A549 (cell line): ENCODE data around the gene LRRC74A. TPM values are rescaled to one million over a fixed set of nuclear protein-coding genes. Genes with fewer than 3 reads are reported as not detected.

Experiments used
- ATAC-seq, 2 experiments: fragments of 200-7000 bp in 1 of 2; fragments of >200 bp in 1 of 2; cut with Nextera tagmentation in 1 of 2; cut with Tn5 transposase in 1 of 2; 3 replicates each; pipeline versions ENCODE4 v1.8.0 to v1.9.1; 2018 to 2020; ENCODE audit warnings: mild to moderate bottlenecking in 1 of 2, moderate library complexity in 1 of 2
- CTCF ChIA-PET: fragments of 300-600 bp; sonication (Branson Sonifier 250); formaldehyde crosslinking; extraction: SDS; loops from one replicate; lab custom pipeline; 2021; ENCODE audit warnings: antibody characterized with exemption, inconsistent platforms; lab: Yijun Ruan, JAX
- POLR2A ChIA-PET: fragments of 350-600 bp; formaldehyde crosslinking; extraction: SDS; loops from one replicate; lab custom pipeline; 2021; ENCODE audit warnings: antibody characterized with exemption, inconsistent platforms; lab: Yijun Ruan, JAX
- DNase-seq, 2 experiments: peaks; one replicate each; pipeline versions ENCODE4 v3.0.0 to v3.0.0-alpha.2; 2011 to 2016; ENCODE audit warnings: low read depth in 1 of 2, low spot score in 1 of 2
- FAIRE-seq: peaks from 2 replicates; lab custom pipeline; 2011; peaks lifted over from hg19 to GRCh38; lab: Jason Lieb, UNC
- H3K27ac ChIP-seq, 2 experiments: fragments of >200 bp; sonication (Bioruptor Twin); formaldehyde crosslinking; 3 replicates each; pipeline ENCODE4 v1.5.1; 2016 to 2017
- H3K4me1 ChIP-seq: fragments of >200 bp; sonication (Bioruptor Twin); formaldehyde crosslinking; 3 replicates; pipeline ENCODE4 v1.6.1; 2016
- H3K4me2 ChIP-seq: fragments of >200 bp; sonication (Bioruptor Twin); formaldehyde crosslinking; 3 replicates; pipeline ENCODE4 v1.6.1; 2016
- H3K4me3 ChIP-seq: fragments of >200 bp; sonication (Bioruptor Twin); formaldehyde crosslinking; 3 replicates; pipeline ENCODE4 v1.5.1; 2016
- H3K9me3 ChIP-seq: fragments of >200 bp; sonication (Bioruptor Twin); formaldehyde crosslinking; 3 replicates; pipeline ENCODE4 v1.6.1; 2016
- BCL3 ChIP-seq: fragments of >200 bp; sonication (Bioruptor Twin); formaldehyde crosslinking; IDR thresholded peaks from 3 replicates; pipeline ENCODE4 v1.6.1; 2016
- CBX8 ChIP-seq: fragments of 200-600 bp; sonication (generic); IDR thresholded peaks from 2 replicates; pipeline ENCODE4 v1.6.1; 2016
- CHD4 ChIP-seq: fragments of 200-600 bp; sonication (generic); IDR thresholded peaks from 2 replicates; pipeline ENCODE4 v1.6.1; 2016; ENCODE audit warnings: antibody characterized with exemption, mild to moderate bottlenecking, borderline replicate concordance
- CTCF ChIP-seq: fragments of >200 bp; sonication (Bioruptor Twin); formaldehyde crosslinking; IDR thresholded peaks from 3 replicates; pipeline ENCODE4 v1.5.1; 2016
- EHF ChIP-seq: fragments of 250-450 bp; sonication (Bioruptor Pico); IDR thresholded peaks from 2 replicates; pipeline ENCODE4 v1.5.0; 2020; ENCODE audit warnings: mild to moderate bottlenecking
- EHMT2 ChIP-seq: fragments of 200-600 bp; sonication (generic); IDR thresholded peaks from 2 replicates; pipeline ENCODE4 v1.6.1; 2016; ENCODE audit warnings: antibody characterized with exemption, low read depth, mild to moderate bottlenecking, moderate library complexity
- EP300 ChIP-seq, 2 experiments: fragments of >200 bp; sonication (Bioruptor Twin); formaldehyde crosslinking; IDR thresholded peaks; 2 replicates in 1 of 2; 3 replicates in 1 of 2; pipeline ENCODE4 v1.6.1; 2016 to 2017
- FOSB ChIP-seq: fragments of 250-450 bp; sonication (Bioruptor Pico); IDR thresholded peaks from 2 replicates; pipeline ENCODE4 v1.5.0; 2020; ENCODE audit warnings: mild to moderate bottlenecking, moderate library complexity
- HES2 ChIP-seq: fragments of >200 bp; sonication (Bioruptor Twin); formaldehyde crosslinking; IDR thresholded peaks from 2 replicates; pipeline ENCODE4 v1.6.1; 2016
- HOXB13 ChIP-seq: fragments of 250-450 bp; sonication (Bioruptor Pico); IDR thresholded peaks from 2 replicates; pipeline ENCODE4 v1.5.0; 2020; ENCODE audit warnings: low read depth, mild to moderate bottlenecking, moderate library complexity
- JUN ChIP-seq, 2 experiments: fragments of >200 bp; sonication (Bioruptor Twin); formaldehyde crosslinking; IDR thresholded peaks; 2 replicates in 1 of 2; 3 replicates in 1 of 2; pipeline ENCODE4 v1.6.1; 2016 to 2017
- JUNB ChIP-seq: fragments of >200 bp; sonication (Bioruptor Twin); formaldehyde crosslinking; IDR thresholded peaks from 2 replicates; pipeline ENCODE4 v1.6.1; 2016
- RAD21 ChIP-seq, 2 experiments: fragments of >200 bp in 1 of 2; sonication (Bioruptor Twin) in 1 of 2; formaldehyde crosslinking in 1 of 2; IDR thresholded peaks in 1 of 2; conservative IDR thresholded peaks in 1 of 2; 2 replicates in 1 of 2; 3 replicates in 1 of 2; pipeline ENCODE4 v1.6.1; 2012 to 2018; ENCODE audit warnings: inconsistent platforms in 1 of 2
- REST ChIP-seq: fragments of 200-600 bp; sonication (generic); IDR thresholded peaks from 2 replicates; pipeline ENCODE4 v1.6.1; 2016; ENCODE audit warnings: antibody characterized with exemption, mild to moderate bottlenecking, moderate library complexity
- SMC3 ChIP-seq: fragments of >200 bp; sonication (Bioruptor Twin); formaldehyde crosslinking; IDR thresholded peaks from 3 replicates; pipeline ENCODE4 v1.6.1; 2018; ENCODE audit warnings: inconsistent platforms
- WGBS: methylation state at CpG from one replicate; pipeline ENCODE4 v1.1.6; 2017; ENCODE audit errors: missing lambda C conversion rate; 5-methylcytosine and 5-hydroxymethylcytosine counted together
- polyA plus RNA-seq, 4 experiments: library from polyadenylated mRNA; depleted of rRNA in 3 of 4; stranded (reverse); fragments of >200 nt; fragmentation: RNase III in 1 of 4; extraction: RNeasy Plus Mini Kit Qiagen cat#74134 plus additional on column Dnase treatment in 1 of 4; gene quantifications; 2 replicates in 3 of 4; 3 replicates in 1 of 4; pipeline ENCODE4 v1.2.3, GENCODE V29; 2011 to 2017
- TF ChIP-seq, protein P1 (sequence below): IDR thresholded peaks from 2 replicates; pipeline ENCODE4 v1.6.1; 2012

The LRRC74A gene
- polyA plus RNA-seq, 2 of the 4 experiments (the other 2 are of a cell fraction), result not detected

- Histone ChIP-seq H3K4me3 (no peak overlapping the region), H3K9me3 (no peaks in the 10 kb centered on the region), H3K4me2 (no peak overlapping the region; the same call in 2 of the 3 replicates), H3K4me1 (peaks cover 82% of the 10 kb centered on the region), H3K27ac (peak overlapping the region; percentile 96 to 99; a peak in 5 of 6 replicates)
- no peak for ATAC-seq
- ChIA-PET CTCF (interaction anchor here (0.7 to 23.9 kb wide), 20 partner anchors 7 to 210 kb away, joined by 3 to 716 read pairs (median 8); partner anchors contain the start of genes CIPC and IRF2BPL), POLR2A (interaction anchor here (4.5 to 5.1 kb wide), 3 partner anchors 12 to 110 kb away, joined by 29 to 78 read pairs (median 63); partner anchors contain the start of gene IRF2BPL)
- FAIRE-seq, result no peak
- 90% methylated on average over 15 of the region's 15 CpGs for WGBS
- no peak for DNase-seq
- TF ChIP-seq EHMT2, result no peak
- TF ChIP-seq EP300 (IDR thresholded peaks at IDR 0.05), result no peak
- TF ChIP-seq FOSB (CRISPR knock-in tag), result no peak
- no peak for TF ChIP-seq REST
- no peak for TF ChIP-seq JUNB
- TF ChIP-seq CHD4, result no peak
- TF ChIP-seq RAD21 (conservative IDR thresholded peaks at IDR 0.05 in 1 of 2, IDR thresholded peaks at IDR 0.05 in 1 of 2), result no peak
- no peak for TF ChIP-seq CBX8
- no peak for TF ChIP-seq JUN (IDR thresholded peaks at IDR 0.05)
Observed at GRCh38 chr14:76916040-76916715, 90.0 kb downstream of the LRRC74A start.

DNA sequence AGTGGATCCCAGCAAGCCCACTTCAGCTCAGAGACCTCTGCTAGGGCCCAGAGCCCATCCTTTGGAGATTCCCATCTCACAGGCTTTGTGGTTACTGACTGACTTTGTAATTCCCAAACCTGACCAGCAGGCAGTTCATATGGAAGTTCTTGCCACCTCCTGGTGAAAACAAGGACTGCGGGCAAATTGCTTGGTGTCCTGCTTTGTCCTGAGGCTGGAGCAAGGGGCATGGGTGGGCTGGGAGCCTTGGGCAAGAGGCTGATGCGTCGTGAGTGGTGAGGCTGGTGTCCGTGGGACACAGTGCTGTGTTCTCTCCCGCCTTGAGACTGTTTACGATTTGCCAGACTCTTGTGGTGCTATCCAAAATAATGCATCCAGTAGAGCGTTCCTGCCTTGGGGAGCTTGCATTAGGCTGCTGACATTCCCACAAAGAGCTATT, 91.0 kb downstream of the LRRC74A start:
- H3K27ac ChIP-seq, result peak overlapping the region; percentile 96 to 99
- no peaks in the 10 kb centered on the region for H3K9me3 ChIP-seq
- TF ChIP-seq EHF (CRISPR knock-in tag) (no peak), CTCF (peak; percentile 54), RAD21 (conservative IDR thresholded peaks at IDR 0.05 in 1 of 2, IDR thresholded peaks at IDR 0.05 in 1 of 2) (peak; percentile 61 to 67), SMC3 (peak; percentile 63; the same call in 2 of the 3 replicates)
- peak; percentile 88 to 89 for DNase-seq
- WGBS, result 38% methylated on average over 7 of the region's 7 CpGs
- ATAC-seq, result peak in 1 of 2 experiments; percentile 57; a peak in 3 of 6 replicates
- POLR2A ChIA-PET, result interaction anchor here (0.5 to 5.1 kb wide), 6 partner anchors 10 to 116 kb away, joined by 6 to 78 read pairs (median 28); partner anchors contain the start of gene IRF2BPL
- peak overlapping the region; percentile 80 for H3K4me2 ChIP-seq
- CTCF ChIA-PET, result interaction anchor here (0.7 to 23.9 kb wide), 25 partner anchors 8 to 209 kb away, joined by 3 to 716 read pairs (median 7); partner anchors contain the start of genes CIPC and IRF2BPL
- no peak overlapping the region for H3K4me3 ChIP-seq
- H3K4me1 ChIP-seq, result peaks cover 81% of the 10 kb centered on the region
- no peak for FAIRE-seq

DNA sequence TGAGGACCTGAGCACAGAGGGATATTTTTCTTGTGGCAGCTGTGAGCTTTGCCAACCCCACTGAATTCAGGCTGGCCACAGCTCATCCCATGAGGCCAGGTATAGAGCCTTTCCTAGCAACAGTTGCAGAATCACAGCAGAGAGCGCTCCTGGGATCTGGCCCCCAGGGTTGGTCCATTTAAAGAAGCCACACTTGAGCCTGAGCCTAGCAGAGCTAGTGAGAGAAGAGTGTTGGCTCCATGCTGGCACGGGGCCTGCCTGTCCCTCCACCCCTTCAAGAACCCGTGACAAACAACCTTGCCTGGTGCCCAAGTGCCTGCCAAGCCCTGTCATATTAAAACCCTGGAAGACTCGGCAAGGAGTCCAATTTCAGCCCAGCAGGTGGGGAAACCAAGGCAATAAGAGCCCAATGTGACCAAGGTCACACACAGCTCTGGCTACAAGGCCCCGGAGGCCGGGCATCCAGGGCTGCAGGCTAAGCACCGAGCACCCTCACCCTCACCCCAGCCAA, 91.6 kb downstream of the LRRC74A start:
- CTCF ChIA-PET, result interaction anchor here (0.8 to 23.9 kb wide), 22 partner anchors 9 to 208 kb away, joined by 3 to 716 read pairs (median 8); partner anchors contain the start of gene IRF2BPL
- peak overlapping the region; percentile 80 for H3K4me2 ChIP-seq
- TF ChIP-seq, protein P1, sequence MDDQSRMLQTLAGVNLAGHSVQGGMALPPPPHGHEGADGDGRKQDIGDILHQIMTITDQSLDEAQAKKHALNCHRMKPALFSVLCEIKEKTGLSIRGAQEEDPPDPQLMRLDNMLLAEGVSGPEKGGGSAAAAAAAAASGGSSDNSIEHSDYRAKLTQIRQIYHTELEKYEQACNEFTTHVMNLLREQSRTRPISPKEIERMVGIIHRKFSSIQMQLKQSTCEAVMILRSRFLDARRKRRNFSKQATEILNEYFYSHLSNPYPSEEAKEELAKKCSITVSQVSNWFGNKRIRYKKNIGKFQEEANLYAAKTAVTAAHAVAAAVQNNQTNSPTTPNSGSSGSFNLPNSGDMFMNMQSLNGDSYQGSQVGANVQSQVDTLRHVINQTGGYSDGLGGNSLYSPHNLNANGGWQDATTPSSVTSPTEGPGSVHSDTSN, result no peak
- TF ChIP-seq BCL3 (no peak), EHF (CRISPR knock-in tag) (no peak), HES2 (no peak), HOXB13 (no peak)
- TF ChIP-seq, all 56 proteins: peak for 0
- POLR2A ChIA-PET, result interaction anchor here (0.5 to 5.1 kb wide), 12 partner anchors 9 to 153 kb away, joined by 3 to 78 read pairs (median 14); partner anchors contain the start of gene IRF2BPL
- 9% methylated on average over 4 of the region's 7 CpGs for WGBS
- ATAC-seq, result no peak
- H3K27ac ChIP-seq, result peak overlapping the region; percentile 96 to 99
- peaks cover 82% of the 10 kb centered on the region for H3K4me1 ChIP-seq
- H3K9me3 ChIP-seq, result no peaks in the 10 kb centered on the region
- no peak overlapping the region for H3K4me3 ChIP-seq
- DNase-seq, result no peak
- no peak for FAIRE-seq
